Colonic mucosa (tissue), 4 donors: ENCODE measurements around the gene CCNH. TPM values are rescaled to one million over a fixed set of nuclear protein-coding genes. Genes with fewer than 3 reads are reported as not detected.

ENCODE experiments used
- DNase-seq: peaks from one replicate; pipeline ENCODE4 v3.0.0-alpha.2; 2020
- H3K27ac ChIP-seq: fragments of 200-600 bp; one replicate; pipeline ENCODE4 v1.8.0; 2021
- H3K27me3 ChIP-seq: fragments of 200-600 bp; one replicate; pipeline ENCODE4 v1.8.0; 2021
- H3K36me3 ChIP-seq: fragments of 200-600 bp; one replicate; pipeline ENCODE4 v1.8.0; 2021
- H3K4me1 ChIP-seq: fragments of 200-600 bp; one replicate; pipeline ENCODE4 v1.8.0; 2021; ENCODE audit warnings: mild to moderate bottlenecking
- H3K4me3 ChIP-seq: fragments of 200-600 bp; one replicate; pipeline ENCODE4 v1.8.0; 2021
- H3K9ac ChIP-seq, 2 donors: one replicate each; pipeline ENCODE4 v1.7.0; 2013; ENCODE audit warnings: control low read depth in 2 of 2, low read depth in 2 of 2, low read length in 2 of 2
- H3K9me3 ChIP-seq: fragments of 200-600 bp; one replicate; pipeline ENCODE4 v1.8.0; 2021
- CTCF ChIP-seq: fragments of 200-600 bp; IDR thresholded peaks from one replicate; pipeline ENCODE4 v1.8.0; 2022; ENCODE audit warnings: antibody characterized with exemption, mild to moderate bottlenecking
- intact Hi-C: fragments of 100-400 bp; cut with DNase I; formaldehyde crosslinking; loops from one replicate; pipeline ENCODE4 v1.14.1; 2022
- total RNA-seq, 2 donors: library from RNA; stranded (reverse); fragmentation: NEBNext Ultra II Directional in 1 of 2; extraction: Animal tissue kit (Norgen Biotek cat#: 25700) in 1 of 2; gene quantifications; one replicate each; pipeline ENCODE4 v1.2.1, GENCODE V29; 2021
- donor health status: healthy.
- donor health status: DM: no; HTN: no; CAD: no.
- donor health status: DM: no; HTN: no; CAD: no.

The CCNH gene
- total RNA-seq, 2 donors from 2014 or later, result 36.3 to 41.1 TPM

GRCh38 chr5:87432460-87432859 is 19.7 kb upstream of the CCNH start:
- Histone ChIP-seq H3K27ac (no peak overlapping the region), H3K27me3 (no peaks in the 10 kb centered on the region), H3K9me3 (no peaks in the 10 kb centered on the region), H3K4me1 (no peaks in the 10 kb centered on the region), H3K36me3 (no peaks in the 10 kb centered on the region), H3K9ac (no peak overlapping the region), H3K4me3 (no peak overlapping the region)
- no peak for TF ChIP-seq CTCF
- no peak for DNase-seq
- intact Hi-C loops, result no loop called here

- Histone ChIP-seq H3K4me1 (no peaks in the 10 kb centered on the region), H3K4me3 (no peak overlapping the region), H3K9ac (no peak overlapping the region), H3K27me3 (no peaks in the 10 kb centered on the region), H3K27ac (no peak overlapping the region), H3K9me3 (no peaks in the 10 kb centered on the region), H3K36me3 (no peaks in the 10 kb centered on the region)
- no peak for TF ChIP-seq CTCF
- intact Hi-C loops, result no loop called here
- no peak for DNase-seq
Observed at GRCh38 chr5:87430863-87431457, 18.2 kb upstream of the CCNH start.

DNA sequence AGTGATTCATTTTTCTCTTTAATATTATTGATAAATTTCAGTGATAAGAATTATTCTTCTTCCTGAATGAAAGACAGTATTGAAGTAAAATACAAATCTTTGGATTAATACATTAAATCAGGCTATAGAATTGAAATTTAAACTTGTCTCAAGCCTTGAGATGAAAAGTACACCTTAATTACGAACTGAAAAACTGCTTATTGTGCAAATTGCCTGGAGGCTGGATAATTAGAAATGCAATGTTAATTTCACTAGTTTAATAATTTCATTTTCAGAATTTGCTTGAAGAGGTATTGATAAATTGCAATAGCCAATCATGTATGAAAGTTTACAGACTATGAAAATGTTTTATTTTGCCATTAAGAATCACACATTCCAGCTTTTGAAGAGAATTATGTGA is 11.0 kb upstream of the CCNH start:
- no peak for DNase-seq
- no peaks in the 10 kb centered on the region for H3K27me3 ChIP-seq
- H3K9me3 ChIP-seq, result no peaks in the 10 kb centered on the region
- intact Hi-C loops, result loop anchor here (10.0 kb wide), 1 partner anchor 351 kb away; no protein-coding TSS in a partner anchor
- H3K36me3 ChIP-seq, result no peaks in the 10 kb centered on the region
- no peak overlapping the region for H3K9ac ChIP-seq
- no peak overlapping the region for H3K27ac ChIP-seq
- no peak for TF ChIP-seq CTCF
- H3K4me3 ChIP-seq, result no peak overlapping the region
- H3K4me1 ChIP-seq, result no peaks in the 10 kb centered on the region

GRCh38 chr5:87421307-87421706 is 8.6 kb upstream of the CCNH start:
- Histone ChIP-seq H3K4me1 (no peaks in the 10 kb centered on the region), H3K36me3 (no peaks in the 10 kb centered on the region), H3K4me3 (no peak overlapping the region), H3K9ac (no peak overlapping the region), H3K27ac (no peak overlapping the region), H3K9me3 (no peaks in the 10 kb centered on the region), H3K27me3 (no peaks in the 10 kb centered on the region)
- intact Hi-C loops, result loop anchor here (10.0 kb wide), 1 partner anchor 353 kb away; no protein-coding TSS in a partner anchor
- DNase-seq, result no peak
- TF ChIP-seq CTCF, result no peak

DNA sequence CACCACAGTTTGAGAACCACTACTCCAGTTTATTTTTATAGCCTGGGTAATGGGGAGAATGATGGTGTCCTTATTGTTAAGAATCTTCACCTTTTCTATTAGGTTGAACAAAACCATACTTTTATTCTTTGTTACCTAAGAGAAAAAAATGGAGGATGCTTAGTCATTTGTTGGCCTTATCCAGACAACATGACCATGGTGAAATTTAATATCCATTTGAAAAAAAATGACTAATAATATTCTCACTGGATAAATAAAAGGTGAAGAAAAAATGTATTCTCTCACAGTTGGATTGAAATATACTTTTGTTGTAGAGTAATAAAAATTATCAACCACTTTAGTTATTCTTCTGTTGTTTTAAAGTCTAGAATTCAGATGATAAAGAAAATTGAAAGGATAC is 5.8 kb upstream of the CCNH start:
- H3K9ac ChIP-seq, result no peak overlapping the region
- H3K4me3 ChIP-seq, result no peak overlapping the region
- DNase-seq, result no peak
- intact Hi-C loops, result no loop called here
- H3K27ac ChIP-seq, result no peak overlapping the region
- no peak for TF ChIP-seq CTCF
- no peaks in the 10 kb centered on the region for H3K4me1 ChIP-seq
- no peaks in the 10 kb centered on the region for H3K27me3 ChIP-seq
- H3K36me3 ChIP-seq, result no peaks in the 10 kb centered on the region
- H3K9me3 ChIP-seq, result no peaks in the 10 kb centered on the region
